ENCODE data around the gene DEGS2.
"Not testable (repeated sequence)": the region's sequence is repeated elsewhere in the genome, so short reads cannot be mapped to it uniquely, and the experiment has no call there.

The DEGS2 gene

DNA sequence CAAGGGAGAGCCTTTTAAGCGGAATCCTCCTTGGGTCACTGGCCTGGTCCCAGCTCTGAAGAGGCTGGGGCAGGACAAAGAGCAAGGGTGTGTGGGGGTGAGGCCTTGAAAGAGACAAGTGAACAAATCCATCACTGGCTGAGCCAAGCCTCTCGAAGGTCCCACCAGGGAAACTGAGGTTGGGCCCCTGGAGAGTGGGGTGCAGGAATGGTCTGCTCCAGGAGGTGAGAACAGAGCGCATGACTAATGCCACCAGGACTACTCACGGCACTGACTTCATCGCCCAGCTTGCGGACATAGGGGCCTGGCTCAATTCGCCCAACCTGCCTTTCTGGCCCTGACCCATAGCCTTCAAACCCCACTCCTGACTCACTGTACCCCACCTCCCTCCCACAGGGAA is 19.2 kb upstream of the DEGS2 start:
- no peak for DNase-seq

DNA sequence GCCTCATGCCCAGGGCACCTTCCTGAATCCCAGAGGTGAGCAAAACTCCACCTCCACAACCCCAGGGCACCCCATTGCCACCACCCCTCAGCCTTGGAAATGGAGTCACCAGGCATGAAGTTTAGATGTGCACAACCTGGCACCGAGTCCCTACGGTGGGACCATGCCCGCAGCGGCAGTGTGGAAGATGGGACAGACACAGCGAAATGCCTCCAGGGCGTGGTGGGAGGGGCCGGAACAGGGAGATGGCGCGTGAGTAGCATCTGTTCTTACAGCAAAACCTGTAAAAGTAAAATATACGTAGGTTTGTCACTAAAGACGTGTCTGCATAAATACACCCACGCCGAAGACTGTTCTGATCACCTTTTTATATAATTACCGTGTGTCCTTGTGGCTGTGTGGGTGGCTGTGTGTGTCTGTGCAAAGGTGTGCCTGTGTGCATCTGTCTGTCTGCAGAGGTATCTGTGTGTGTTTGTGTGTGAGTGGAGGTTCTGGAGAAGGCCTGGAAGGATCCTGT is 17.4 kb upstream of the DEGS2 start:
- no peak for DNase-seq

DNA sequence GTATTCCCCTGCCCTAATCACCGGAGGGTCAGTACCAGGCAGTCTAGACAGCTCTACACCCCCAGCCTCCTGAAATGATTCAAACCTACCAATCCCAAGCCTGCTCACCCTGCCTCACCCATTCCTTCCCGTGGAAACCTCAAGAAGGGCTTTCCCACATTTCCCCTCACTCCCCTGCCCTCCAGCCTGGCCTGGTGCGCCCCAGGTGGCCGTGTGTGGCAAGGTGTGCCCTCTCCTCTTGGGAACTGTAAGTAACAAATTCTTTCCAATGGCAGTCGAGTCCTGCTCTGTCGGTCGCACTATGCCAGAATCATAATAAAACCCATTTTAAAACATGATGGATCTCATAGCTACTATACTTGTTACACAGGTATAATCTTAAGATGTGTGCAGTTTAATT is 13.9 kb upstream of the DEGS2 start:
- DNase-seq = no peak

DNA sequence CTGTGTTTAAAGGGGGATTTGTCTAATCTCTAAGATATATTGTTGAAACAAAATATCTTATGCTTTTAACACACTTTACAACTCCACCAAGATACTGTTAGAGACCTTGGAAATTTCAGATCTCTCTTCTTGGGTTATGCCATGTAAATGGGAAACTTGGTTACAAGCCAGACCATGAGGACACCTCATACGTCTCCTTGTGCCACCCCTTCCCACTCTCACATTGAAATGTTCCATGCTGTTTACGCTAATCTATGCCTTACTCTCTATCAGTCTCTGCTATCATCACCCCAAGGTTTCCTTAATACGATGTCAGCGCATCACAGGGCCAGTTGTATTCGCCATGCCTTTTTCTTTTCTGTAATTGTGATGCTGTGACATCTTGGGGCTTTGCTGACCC is 13.4 kb upstream of the DEGS2 start:
- DNase-seq = no peak

DNA sequence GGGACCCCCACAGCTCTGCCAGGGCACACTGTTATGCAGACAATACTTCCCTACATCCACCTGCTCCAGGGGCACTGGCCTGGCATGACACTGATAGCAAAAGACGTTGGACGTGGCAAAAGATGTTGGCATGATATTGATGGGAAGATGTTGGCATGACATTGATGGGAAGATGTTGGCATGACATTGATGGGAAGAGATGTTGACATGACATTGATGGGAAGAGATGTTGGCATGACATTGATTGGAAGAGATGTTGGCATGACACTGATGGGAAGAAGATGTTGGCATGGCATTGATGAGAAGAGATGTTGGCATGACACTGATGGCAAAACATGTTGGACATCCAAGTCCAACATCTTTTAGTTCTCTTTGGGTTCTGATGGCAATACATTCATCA is 11.4 kb upstream of the DEGS2 start:
- DNase-seq = no peak

DNA sequence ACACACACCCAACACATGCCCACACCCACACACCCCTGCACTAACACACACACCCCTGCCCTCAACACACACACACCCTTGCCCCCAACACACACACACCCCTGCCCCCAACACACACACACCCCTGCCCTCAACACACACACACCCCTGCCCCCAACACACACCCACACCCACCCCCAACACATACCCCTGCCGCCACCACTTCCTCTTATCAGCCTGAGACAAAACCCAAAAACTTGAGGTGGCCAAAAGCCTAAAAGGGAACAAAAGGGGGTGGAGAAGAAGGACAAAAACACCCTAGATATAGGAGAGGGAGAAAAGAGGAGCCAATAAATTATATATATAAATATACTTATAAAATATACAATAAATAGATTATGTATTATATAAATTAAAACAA is 9.1 kb upstream of the DEGS2 start:
- no peak for DNase-seq

DNA sequence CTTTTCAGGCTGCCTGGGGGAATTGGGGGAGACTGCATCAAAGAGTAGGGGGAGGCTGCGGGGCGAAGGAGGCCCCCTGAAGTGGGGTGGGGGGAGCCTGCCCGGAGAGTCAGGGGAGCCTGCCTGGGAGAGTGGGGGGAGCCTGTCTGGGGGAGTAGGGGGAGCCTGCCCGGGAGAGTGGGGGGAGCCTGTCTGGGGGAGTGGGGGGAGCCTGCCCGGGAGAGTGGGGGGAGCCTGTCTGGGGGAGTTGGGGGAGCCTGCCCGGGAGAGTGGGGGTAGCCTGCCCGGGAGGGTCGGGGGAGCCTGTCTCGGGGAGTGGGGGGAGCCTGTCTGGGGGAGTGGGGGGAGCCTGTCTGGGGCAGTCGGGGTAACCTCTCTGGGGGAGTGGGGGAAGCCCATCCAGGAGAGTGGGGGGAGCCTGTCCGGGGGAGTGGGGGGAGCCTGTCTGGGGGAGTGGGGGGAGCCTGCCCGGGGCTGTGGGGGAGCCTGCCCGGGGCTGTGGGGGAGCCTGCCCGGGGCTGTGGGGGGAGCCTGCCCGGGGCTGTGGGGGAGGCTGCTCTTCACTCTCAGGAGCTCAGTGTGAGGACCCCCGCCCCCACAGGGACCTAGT is 6.5 kb upstream of the DEGS2 start:
- DNase-seq = no peak

DNA sequence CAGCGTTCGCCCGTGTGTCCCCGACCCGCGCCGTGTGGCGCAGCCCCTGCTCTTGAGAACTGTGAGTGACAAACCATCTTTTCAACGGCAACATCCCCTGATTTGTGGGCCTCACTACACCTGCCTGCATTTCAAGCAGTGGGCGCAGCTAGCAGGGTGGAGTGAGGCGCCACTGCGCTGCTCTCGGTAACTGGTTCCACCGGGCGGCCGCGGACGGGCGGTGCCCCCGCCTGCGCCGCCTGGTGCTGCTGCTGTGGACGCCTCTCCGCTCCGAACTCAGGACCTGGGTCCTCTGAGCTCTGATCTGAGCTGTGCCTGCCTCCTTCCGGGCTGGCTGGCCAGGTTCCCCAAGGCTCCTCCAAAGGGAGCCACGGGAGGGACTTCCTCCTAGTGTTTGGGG is 5.9 kb upstream of the DEGS2 start:
- no peak for DNase-seq

DNA sequence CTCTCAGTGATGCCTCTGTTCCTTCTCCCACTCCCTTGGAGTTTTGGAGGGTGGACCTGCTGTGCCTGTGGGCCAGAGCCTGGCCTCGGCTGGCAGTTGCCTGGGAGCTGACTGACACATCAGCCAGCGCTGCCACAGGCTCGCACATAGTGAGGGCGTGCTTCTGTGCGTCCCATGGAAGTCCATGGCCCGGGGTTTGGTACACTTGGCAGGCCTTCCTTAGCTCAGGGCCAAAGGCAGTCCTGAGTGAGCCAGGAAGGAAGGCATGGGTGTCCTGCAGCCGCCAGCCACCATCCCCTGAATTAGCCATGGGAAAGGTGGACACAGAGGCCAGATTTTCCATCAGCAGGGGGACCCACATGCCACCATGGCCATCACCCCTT is 1.1 kb upstream of the DEGS2 start:
- no peak for DNase-seq

- no peak for DNase-seq
Measured at GRCh38 chr14:100159865-100160533, 554 bp upstream of the DEGS2 start.

GRCh38 chr14:100158566-100159093 is 815 bp downstream of the DEGS2 start:
- no peak for DNase-seq

DNA sequence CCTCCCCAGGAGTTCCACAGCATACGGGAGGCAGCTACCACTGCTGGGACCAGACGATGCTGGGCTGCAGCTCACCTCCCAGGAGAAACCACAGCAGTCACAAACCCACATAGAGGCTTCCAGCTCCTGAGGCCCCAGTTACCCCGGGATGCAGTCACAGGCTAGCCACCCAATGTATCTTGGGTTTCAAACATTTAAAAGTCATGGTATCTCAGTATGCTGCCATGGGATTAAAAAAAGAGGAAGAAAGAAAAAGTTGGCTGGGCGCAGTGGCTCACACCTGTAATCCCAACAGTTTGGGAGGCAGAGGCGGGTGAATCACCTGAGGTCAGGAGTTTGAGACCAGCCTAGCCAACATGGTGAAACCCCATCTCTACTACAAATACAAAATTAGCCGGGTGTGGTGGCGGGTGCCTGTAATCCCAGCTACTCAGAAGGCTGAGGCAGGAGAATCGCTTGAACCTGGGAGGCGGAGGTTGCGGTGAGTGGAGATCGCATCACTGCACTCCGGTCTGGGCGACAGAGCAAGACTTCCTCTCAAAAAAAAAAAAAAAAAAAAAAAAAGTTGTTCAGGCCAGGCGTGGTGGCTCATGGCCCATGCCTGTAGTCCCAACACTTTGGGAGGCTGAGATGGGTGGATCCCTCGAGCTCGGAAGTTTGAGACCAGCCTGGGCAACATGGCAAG is 1.8 kb downstream of the DEGS2 start:
- not testable (repeated sequence) for DNase-seq

DNA sequence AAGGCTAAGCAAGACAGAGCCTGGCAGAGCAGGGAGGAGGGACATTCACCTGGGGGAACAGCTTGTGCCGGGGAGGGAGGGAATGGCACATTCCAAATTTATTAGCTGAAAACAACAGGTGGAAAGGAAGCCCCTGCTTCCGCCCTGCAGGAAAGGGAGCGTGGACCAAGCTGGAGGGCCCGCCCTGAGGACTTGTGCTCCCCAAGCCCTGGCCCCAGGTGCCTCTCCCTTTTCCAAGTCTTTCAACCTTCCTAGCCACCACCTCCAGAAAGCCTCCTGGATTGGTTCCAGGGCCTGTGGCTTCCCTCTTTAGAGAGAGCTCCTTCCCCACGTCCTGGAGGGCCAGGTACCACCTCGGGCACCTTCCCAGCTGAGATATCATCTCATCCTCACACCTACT is 2.7 kb downstream of the DEGS2 start:
- DNase-seq = no peak

DNA sequence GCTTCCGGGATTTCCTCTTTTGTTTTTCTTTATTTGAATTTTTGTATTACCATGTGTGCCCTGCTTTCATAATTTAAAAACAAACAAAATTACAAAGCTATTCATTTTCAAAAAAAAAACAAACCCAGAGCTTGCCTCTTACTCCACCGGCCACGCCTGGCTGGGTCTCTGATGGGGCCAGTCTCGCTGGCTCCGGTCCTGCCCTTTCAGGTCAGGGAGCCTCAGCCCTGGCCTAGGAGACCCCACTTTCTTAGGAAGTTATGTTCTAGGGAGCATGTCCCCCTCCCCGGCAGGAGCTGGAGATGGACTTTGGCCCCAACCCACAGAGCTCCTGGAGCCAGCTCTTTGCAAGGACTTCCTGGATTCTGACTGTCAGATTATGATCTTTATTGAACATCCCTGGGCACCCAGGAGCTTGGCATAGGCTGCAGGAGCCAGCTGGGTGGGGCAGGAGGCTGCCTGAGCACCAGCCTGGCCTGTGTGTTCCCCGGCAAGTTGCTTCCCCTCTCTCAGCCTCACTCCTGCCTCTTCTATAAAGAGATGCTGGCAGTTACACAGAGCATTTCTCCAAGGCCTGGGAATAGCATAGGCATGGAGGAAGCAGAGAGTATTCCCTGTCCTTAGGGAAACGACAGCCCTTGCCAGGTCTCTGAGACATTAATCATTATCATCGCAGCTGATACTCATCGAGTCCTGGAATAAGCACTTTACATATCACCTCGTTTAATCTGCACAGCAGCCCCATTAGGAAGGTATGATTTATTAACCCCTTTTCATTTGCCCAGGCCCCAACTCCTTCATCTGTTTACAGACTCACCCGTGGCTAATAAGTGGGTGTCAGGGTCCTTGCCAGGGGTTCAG is 3.5 kb downstream of the DEGS2 start:
- DNase-seq = no peak

GRCh38 chr14:100155049-100155621 is 4.3 kb downstream of the DEGS2 start:
- no peak for DNase-seq

GRCh38 chr14:100153560-100153959 is 5.9 kb downstream of the DEGS2 start:
- DNase-seq = no peak

- no peak for DNase-seq
Measured at GRCh38 chr14:100152091-100152490, 7.4 kb downstream of the DEGS2 start.

GRCh38 chr14:100150932-100151587 is 8.4 kb downstream of the DEGS2 start:
- DNase-seq = no peak

DNA sequence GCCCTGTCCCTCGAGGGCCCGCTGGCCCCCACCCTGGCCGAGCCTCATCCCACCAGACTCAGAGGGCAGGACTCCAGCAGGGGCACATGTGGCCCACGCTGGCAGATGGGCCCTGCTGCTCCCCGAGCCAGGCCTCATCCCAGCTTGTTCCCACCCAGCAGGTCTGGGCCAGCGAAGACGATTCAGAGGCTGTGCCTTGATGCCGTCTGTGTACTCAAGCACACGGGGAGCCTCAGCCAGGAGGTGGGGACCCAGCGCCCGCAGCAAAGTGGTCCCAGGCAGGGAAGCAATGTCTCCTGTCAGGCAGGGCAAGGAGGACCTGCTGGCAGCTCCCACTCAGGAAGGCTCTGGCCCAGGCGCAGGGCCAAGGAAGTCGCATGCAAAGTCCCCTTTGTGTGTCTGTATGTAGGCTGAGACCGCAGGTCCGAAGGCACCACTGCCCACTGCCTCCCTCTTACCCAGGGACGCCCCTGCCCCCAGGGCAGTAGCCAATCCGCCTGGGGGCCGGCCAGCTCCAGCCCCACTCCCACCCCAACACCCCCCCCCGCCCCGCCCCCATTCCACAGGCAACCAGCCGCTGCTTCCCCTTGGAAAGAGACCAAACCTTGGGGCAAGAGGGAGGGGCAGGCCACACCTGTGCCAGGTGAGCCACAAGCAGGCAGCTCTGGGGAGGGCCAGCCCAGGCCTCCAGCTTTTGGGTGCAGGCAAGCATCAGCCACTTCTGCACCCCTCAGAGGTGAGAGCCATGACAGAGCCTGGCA is 9.4 kb downstream of the DEGS2 start:
- no peak for DNase-seq

DNA sequence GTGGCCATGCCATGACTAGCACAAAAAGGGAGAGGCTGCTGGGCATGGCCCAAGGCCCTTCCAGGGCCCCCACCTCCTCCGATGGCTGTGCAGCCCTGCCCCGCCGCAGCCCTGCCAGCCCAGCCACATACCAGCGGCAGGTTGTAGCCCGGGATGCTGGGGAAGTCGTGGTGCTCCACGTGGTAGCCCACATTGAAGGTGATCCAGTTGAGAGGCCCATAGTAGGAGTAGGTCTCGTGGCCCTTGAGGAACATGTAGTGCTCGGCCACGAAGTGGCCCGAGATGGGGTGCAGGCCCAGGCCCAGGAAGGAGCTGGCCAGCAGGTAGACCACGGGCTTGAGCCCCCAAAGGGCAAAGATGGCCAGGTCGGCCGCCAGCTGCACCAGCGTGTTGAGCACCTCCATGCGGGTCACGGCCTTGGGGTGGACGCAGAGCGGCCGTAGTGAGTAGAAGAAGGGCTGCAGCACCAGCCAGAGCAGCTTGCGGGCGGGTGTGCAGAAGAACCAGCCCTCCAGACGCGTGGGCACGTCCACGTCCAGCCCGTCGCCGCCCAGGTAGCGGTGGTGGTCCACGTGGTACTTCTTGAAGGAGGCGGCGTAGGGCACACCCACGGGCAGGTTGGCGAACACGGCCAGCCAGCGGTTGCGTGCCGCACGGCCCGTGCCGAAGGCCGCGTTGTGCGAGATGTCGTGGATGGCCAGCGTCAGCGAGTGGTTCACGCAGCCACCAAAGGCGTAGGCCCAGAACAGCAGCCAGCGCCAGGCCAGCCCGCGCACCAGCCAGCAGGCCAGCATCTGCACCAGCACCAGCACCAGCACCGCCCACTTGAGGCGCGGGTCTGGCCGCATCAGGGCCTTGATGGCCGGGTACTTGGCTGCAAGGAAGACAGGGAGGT is 10.4 kb downstream of the DEGS2 start:
- DNase-seq = no peak

All from activated CD4-positive, alpha-beta T cell treated with anti-CD3 and anti-CD28 coated beads, Interleukin-2, amount 50 U/mL, for 4 hours (primary cell).